Smooth muscle cell (in vitro differentiated cells): Measurements from ENCODE around the gene SPRED1. TPM values are rescaled to one million over a fixed set of nuclear protein-coding genes. Genes with fewer than 3 reads are reported as not detected.
A peak's percentile ranks its signal among the peaks of the same experiment; 100 is the strongest.

Experiments used
- DNase-seq: peaks from one replicate; lab custom pipeline; 2025; ENCODE audit not compliant: unreplicated experiment; lab: John Stamatoyannopoulos, UW
- H2AFZ ChIP-seq: fragments of 200-600 bp; sonication (generic); 2 replicates; pipeline ENCODE4 v1.6.0; 2016; ENCODE audit warnings: antibody characterized with exemption, low read depth, mild to moderate bottlenecking
- H3F3A ChIP-seq: fragments of 200-600 bp; sonication (generic); 2 replicates; pipeline ENCODE4 v1.6.0; 2017; ENCODE audit warnings: antibody characterized with exemption, low read depth
- H3K27ac ChIP-seq: fragments of 200-600 bp; sonication (generic); 2 replicates; pipeline ENCODE4 v1.5.1; 2016; ENCODE audit warnings: low read depth, mild to moderate bottlenecking
- H3K27me3 ChIP-seq: fragments of 200-600 bp; sonication (generic); 2 replicates; pipeline ENCODE4 v1.6.1; 2016; ENCODE audit warnings: low read depth, mild to moderate bottlenecking
- H3K36me3 ChIP-seq: fragments of 200-600 bp; sonication (generic); 2 replicates; pipeline ENCODE4 v1.5.1; 2016; ENCODE audit warnings: low read depth
- H3K4me1 ChIP-seq: fragments of 200-600 bp; sonication (generic); 2 replicates; pipeline ENCODE4 v1.5.1; 2016; ENCODE audit warnings: low read depth
- H3K4me2 ChIP-seq: fragments of 200-600 bp; sonication (generic); 2 replicates; pipeline ENCODE4 v1.6.0; 2016; ENCODE audit warnings: mild to moderate bottlenecking
- H3K4me3 ChIP-seq: fragments of 200-600 bp; sonication (generic); 2 replicates; pipeline ENCODE4 v1.5.1; 2016; ENCODE audit warnings: mild to moderate bottlenecking
- H3K79me2 ChIP-seq: fragments of 200-600 bp; sonication (generic); 2 replicates; pipeline ENCODE4 v1.6.0; 2016; ENCODE audit warnings: low read depth, mild to moderate bottlenecking
- H3K9ac ChIP-seq: fragments of 200-600 bp; sonication (generic); 2 replicates; pipeline ENCODE4 v1.6.0; 2016; ENCODE audit warnings: low read depth
- H3K9me3 ChIP-seq: fragments of 200-600 bp; sonication (generic); replicated peaks from 2 replicates; pipeline ENCODE4 v1.5.1; 2016; ENCODE audit warnings: low read depth
- H4K20me1 ChIP-seq: fragments of 200-600 bp; sonication (generic); 2 replicates; pipeline ENCODE4 v1.6.0; 2016; ENCODE audit warnings: low read depth
- CTCF ChIP-seq: fragments of 200-600 bp; sonication (generic); IDR thresholded peaks from 2 replicates; pipeline ENCODE4 v1.5.1; 2017; ENCODE audit warnings: borderline replicate concordance, mild to moderate bottlenecking, antibody characterized with exemption; ENCODE audit not compliant: insufficient read depth, poor library complexity, severe bottlenecking
- WGBS: methylation state at CpG from one replicate; pipeline ENCODE4 v1.1.7; 2016; ENCODE audit warnings: low lambda C conversion rate; 5-methylcytosine and 5-hydroxymethylcytosine counted together
- polyA plus RNA-seq: library from polyadenylated mRNA; unstranded; fragments of >200 nt; fragmentation: Nextera tagmentation; extraction: Ambion mirVana; gene quantifications from 2 replicates; pipeline ENCODE4 v1.2.1, GENCODE V29; 2016
- total RNA-seq: library from RNA; depleted of rRNA; stranded (reverse); fragments of >200 nt; gene quantifications from 2 replicates; pipeline ENCODE4 v1.2.3, GENCODE V29; 2014

The SPRED1 gene
- total and polyA plus RNA-seq, 2 experiments from 2014 or later: 22.2 to 53.0 TPM

DNA sequence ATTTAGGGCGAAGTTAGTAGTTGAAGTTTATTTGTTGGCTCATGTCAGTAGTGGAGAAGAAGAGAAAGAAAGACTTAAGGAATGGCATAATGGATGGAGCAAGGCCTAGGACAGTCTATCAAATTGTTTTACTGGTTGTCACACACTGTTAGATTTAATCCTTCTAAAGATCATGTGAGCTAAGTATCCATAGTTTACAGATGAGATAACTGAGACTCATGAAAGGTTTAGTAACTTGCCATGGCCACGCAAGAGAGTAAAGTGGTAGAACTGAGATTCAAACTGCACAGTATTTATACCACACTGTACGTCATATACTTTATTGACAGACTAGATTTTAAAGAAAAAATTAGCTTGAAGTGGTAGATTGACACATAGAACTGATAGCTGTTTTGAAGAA, 11.4 kb downstream of the SPRED1 start:
- Histone ChIP-seq H3K4me2 (no peak overlapping the region), H3K9me3 (no peaks in the 10 kb centered on the region), H3F3A (peaks cover 6% of the 10 kb centered on the region), H4K20me1 (peaks cover 100% of the 10 kb centered on the region), H3K27me3 (no peaks in the 10 kb centered on the region), H3K27ac (no peak overlapping the region), H3K4me3 (no peak overlapping the region), H3K9ac (no peak overlapping the region), H2AFZ (no peak overlapping the region), H3K79me2 (peaks cover 100% of the 10 kb centered on the region), H3K4me1 (peaks cover 26% of the 10 kb centered on the region), H3K36me3 (no peaks in the 10 kb centered on the region)
- no peak for DNase-seq
- WGBS: 88% methylated on average over 3 of the region's 3 CpGs
- TF ChIP-seq CTCF: no peak

DNA sequence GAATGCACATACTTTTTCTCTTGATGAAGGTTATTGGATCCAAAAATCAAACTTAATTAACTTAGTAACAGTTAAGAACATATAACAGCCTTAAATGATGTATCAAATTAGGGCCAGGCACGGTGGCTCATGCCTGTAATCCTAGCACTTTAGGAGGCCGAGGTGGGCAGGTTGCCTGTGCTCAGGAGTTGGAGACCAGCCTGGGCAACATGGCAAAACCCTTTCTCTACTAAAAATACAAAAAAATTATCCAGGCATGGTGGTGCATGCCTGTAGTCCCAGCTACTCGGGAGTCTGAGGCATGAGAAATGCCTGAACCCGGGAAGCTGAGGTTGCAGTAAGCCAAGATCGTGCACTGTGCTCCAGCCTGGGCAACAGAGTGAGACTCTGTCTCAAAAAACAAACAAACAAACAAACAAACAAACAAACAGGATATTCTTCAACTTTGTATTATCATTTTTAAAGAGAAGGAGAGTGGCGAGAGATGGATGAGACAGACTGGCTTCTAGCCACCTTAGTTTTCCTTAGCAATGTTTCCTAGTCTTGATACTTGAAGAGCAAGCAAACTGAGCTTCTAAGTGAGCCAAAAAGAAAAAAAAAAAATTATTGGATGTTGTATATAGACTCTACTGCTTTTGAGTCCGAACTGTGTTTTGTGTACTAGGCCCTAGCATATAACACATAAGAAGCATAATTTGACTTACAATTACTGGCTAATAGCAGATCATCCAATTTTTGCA, 13.8 kb downstream of the SPRED1 start:
- H3K27me3 ChIP-seq: no peaks in the 10 kb centered on the region
- peaks cover 100% of the 10 kb centered on the region for H3K79me2 ChIP-seq
- H3K4me2 ChIP-seq: peak overlapping the region; percentile 27
- H3K9ac ChIP-seq: no peak overlapping the region
- TF ChIP-seq CTCF: no peak
- H3F3A ChIP-seq: no peaks in the 10 kb centered on the region
- peaks cover 100% of the 10 kb centered on the region for H4K20me1 ChIP-seq
- H3K4me1 ChIP-seq: peaks cover 13% of the 10 kb centered on the region
- WGBS: 86% methylated on average over 7 of the region's 7 CpGs
- H3K27ac ChIP-seq: peak overlapping the region; percentile 19
- no peak for DNase-seq
- peaks cover 4% of the 10 kb centered on the region for H3K36me3 ChIP-seq
- no peaks in the 10 kb centered on the region for H3K9me3 ChIP-seq
- no peak overlapping the region for H2AFZ ChIP-seq
- no peak overlapping the region for H3K4me3 ChIP-seq

- peaks cover 100% of the 10 kb centered on the region for H4K20me1 ChIP-seq
- no peak overlapping the region for H3K27ac ChIP-seq
- no peak overlapping the region for H3K9ac ChIP-seq
- H3K79me2 ChIP-seq: peaks cover 100% of the 10 kb centered on the region
- H3F3A ChIP-seq: no peaks in the 10 kb centered on the region
- H3K4me1 ChIP-seq: peaks cover 7% of the 10 kb centered on the region
- WGBS: 94% methylated on average over 3 of the region's 3 CpGs
- peak overlapping the region; percentile 27 for H3K4me2 ChIP-seq
- no peak overlapping the region for H2AFZ ChIP-seq
- H3K36me3 ChIP-seq: peaks cover 4% of the 10 kb centered on the region
- no peak for TF ChIP-seq CTCF
- no peaks in the 10 kb centered on the region for H3K9me3 ChIP-seq
- no peak for DNase-seq
- H3K4me3 ChIP-seq: no peak overlapping the region
- no peaks in the 10 kb centered on the region for H3K27me3 ChIP-seq
These were observed 14.9 kb downstream of the SPRED1 start for GRCh38 chr15:38267421-38268022.
